ENCODE measurements around the gene PLAGL1.

Gene PLAGL1

DNA sequence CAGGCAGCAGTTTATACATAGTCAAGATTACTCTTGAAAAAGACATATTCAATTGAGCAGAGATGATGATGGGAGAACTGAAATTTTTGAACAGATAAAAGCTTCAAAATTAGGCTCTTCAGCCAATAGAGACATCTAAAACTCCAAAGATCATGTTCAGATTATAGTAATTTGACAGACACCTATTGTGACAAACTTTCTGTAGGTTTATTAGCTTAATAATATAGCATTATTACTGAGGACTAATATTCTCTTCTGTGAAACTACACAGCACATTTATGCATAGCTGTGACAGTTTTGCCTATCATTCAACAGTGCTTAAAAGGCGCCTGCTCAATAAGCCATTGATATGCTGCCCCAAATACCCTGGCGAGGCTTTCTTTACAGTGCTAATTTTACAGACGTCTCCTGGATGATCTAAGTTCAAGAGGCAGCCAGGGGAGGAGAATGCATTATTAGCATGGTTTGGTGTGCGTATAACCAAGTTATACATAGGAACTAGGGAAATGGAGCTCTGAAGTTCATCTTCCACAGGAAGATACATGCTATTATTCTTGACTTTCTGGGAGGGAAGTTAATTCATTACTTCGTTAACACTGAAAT, 21.5 kb downstream of the PLAGL1 start:
- DNase-seq (ENCODE audit: low read depth) = no peak
- no peak overlapping the region for H3K4me3 ChIP-seq (replicated peaks; ENCODE audit: low read depth, low read length)
- TF ChIP-seq CTCF (IDR thresholded peaks at IDR 0.05; ENCODE audit: low read length, missing control alignments) = no peak

- no peak overlapping the region for H3K4me3 ChIP-seq (replicated peaks; ENCODE audit: low read depth, low read length)
- TF ChIP-seq CTCF (IDR thresholded peaks at IDR 0.05; ENCODE audit: low read length, missing control alignments) = no peak
- DNase-seq (ENCODE audit: low read depth) = no peak
Measured at GRCh38 chr6:143984666-143985065, 23.4 kb downstream of the PLAGL1 start.

GRCh38 chr6:143982968-143983367, 25.1 kb downstream of the PLAGL1 start:
- no peak for DNase-seq (ENCODE audit: low read depth)
- no peak overlapping the region for H3K4me3 ChIP-seq (replicated peaks; ENCODE audit: low read depth, low read length)
- TF ChIP-seq CTCF (IDR thresholded peaks at IDR 0.05; ENCODE audit: low read length, missing control alignments) = no peak

GRCh38 chr6:143980921-143981320, 27.1 kb downstream of the PLAGL1 start:
- TF ChIP-seq CTCF (IDR thresholded peaks at IDR 0.05; ENCODE audit: low read length, missing control alignments) = no peak
- no peak overlapping the region for H3K4me3 ChIP-seq (replicated peaks; ENCODE audit: low read depth, low read length)
- DNase-seq (ENCODE audit: low read depth) = no peak

GRCh38 chr6:143976806-143977349, 31.2 kb downstream of the PLAGL1 start:
- DNase-seq (ENCODE audit: low read depth) = no peak

DNA sequence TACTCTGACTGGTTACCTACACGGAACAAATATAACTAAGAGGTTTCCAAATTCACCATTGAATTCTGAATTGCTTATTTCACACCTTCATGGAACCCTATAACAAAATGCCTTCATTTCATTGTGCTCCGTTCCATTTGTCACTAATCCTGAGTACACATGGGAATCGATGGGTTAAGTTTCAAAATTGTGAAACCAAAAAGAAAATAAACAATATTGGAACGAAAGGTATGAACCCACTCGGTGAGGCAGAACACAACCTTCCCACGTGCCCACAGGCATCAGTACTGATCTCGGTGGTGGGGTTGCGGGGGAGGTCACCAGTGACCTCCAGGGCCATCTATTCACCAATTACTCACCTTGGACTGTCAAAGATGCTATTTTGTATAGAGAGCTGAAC, 34.0 kb downstream of the PLAGL1 start:
- H3K4me3 ChIP-seq (replicated peaks; ENCODE audit: low read depth, low read length) = no peak overlapping the region
- no peak for DNase-seq (ENCODE audit: low read depth)
- TF ChIP-seq CTCF (IDR thresholded peaks at IDR 0.05; ENCODE audit: low read length, missing control alignments) = no peak

More at GRCh38 chr6:143976806-143977349, 31.2 kb downstream of the PLAGL1 start:
- H3K4me3 ChIP-seq (replicated peaks; ENCODE audit: low read depth, low read length) = no peak overlapping the region
- no peak for TF ChIP-seq CTCF (IDR thresholded peaks at IDR 0.05; ENCODE audit: low read length, missing control alignments)

All from fibroblast of pulmonary artery (primary cell).